H1 (cell line): ENCODE data around the gene CELF1. TPM values are rescaled to one million over a fixed set of nuclear protein-coding genes. Genes with fewer than 3 reads are reported as not detected.

Experiments
- ASH2L ChIP-seq: fragments of 200-600, 300-600 bp; sonication (generic); IDR thresholded peaks from one replicate; pipeline ENCODE4 v1.7.1; 2017; ENCODE audit warnings: low read length
- CBX5 ChIP-seq: fragments of 300-800, 300-1000 bp; sonication (generic); IDR thresholded peaks from 2 replicates; pipeline ENCODE4 v1.7.1; 2016; ENCODE audit warnings: antibody characterized with exemption, low read length, low read depth
- CBX8 ChIP-seq: fragments of 300-800, 300-1000 bp; sonication (generic); IDR thresholded peaks from 2 replicates; pipeline ENCODE4 v1.7.1; 2016; ENCODE audit warnings: low read depth, low read length, borderline replicate concordance
- CREB1 ChIP-seq: IDR thresholded peaks from 2 replicates; pipeline ENCODE4 v1.6.1; 2012; ENCODE audit warnings: inconsistent platforms
- EZH2 ChIP-seq: fragments of 200-600 bp; sonication (generic); IDR thresholded peaks from 2 replicates; pipeline ENCODE4 v1.7.1; 2012; ENCODE audit warnings: low read depth, mild to moderate bottlenecking, moderate library complexity, low read length, inconsistent platforms; ENCODE audit not compliant: severe bottlenecking
- GTF2F1 ChIP-seq: IDR thresholded peaks from 2 replicates; pipeline ENCODE4 v1.6.1; 2012; ENCODE audit warnings: low read depth, low read length, improper control_type of control experiment, borderline replicate concordance
- JUND ChIP-seq: IDR thresholded peaks from 2 replicates; pipeline ENCODE4 v1.6.1; 2011; ENCODE audit warnings: mild to moderate bottlenecking, improper control_type of control experiment, low read length
- KDM4A ChIP-seq: IDR thresholded peaks from one replicate; pipeline ENCODE4 v1.7.1; 2012; ENCODE audit warnings: low read depth, mild to moderate bottlenecking, moderate library complexity, low read length, inconsistent platforms; ENCODE audit not compliant: severe bottlenecking
- MAX ChIP-seq: IDR thresholded peaks from 2 replicates; pipeline ENCODE4 v1.6.1; 2012; ENCODE audit warnings: inconsistent platforms
- POLR2AphosphoS5 ChIP-seq: IDR thresholded peaks from 2 replicates; pipeline ENCODE4 v1.6.1; 2011; ENCODE audit warnings: low read depth, low read length
- POU5F1 ChIP-seq: IDR thresholded peaks from 2 replicates; pipeline ENCODE4 v1.6.1; 2011; ENCODE audit warnings: low read depth, mild to moderate bottlenecking, low read length, moderate library complexity
- RFX5 ChIP-seq: IDR thresholded peaks from 2 replicates; pipeline ENCODE4 v1.6.1; 2011; ENCODE audit warnings: low read depth, low read length, improper control_type of control experiment, borderline replicate concordance
- RNF2 ChIP-seq: fragments of 200-900, 300-1000 bp; sonication (generic); IDR thresholded peaks from 2 replicates; pipeline ENCODE4 v1.7.1; 2016; ENCODE audit warnings: borderline replicate concordance, low read depth, mild to moderate bottlenecking, antibody characterized with exemption, low read length; ENCODE audit not compliant: poor library complexity, severe bottlenecking; ENCODE audit errors: missing control alignments
- SP1 ChIP-seq: IDR thresholded peaks from 2 replicates; pipeline ENCODE4 v1.6.1; 2011; ENCODE audit warnings: low read depth, low read length
- SP2 ChIP-seq: IDR thresholded peaks from 2 replicates; pipeline ENCODE4 v1.6.1; 2012; ENCODE audit warnings: mild to moderate bottlenecking, low read length, inconsistent platforms
- SP4 ChIP-seq: IDR thresholded peaks from 2 replicates; pipeline ENCODE4 v1.6.1; 2012; ENCODE audit warnings: low read length, inconsistent platforms
- SRF ChIP-seq: IDR thresholded peaks from 2 replicates; pipeline ENCODE4 v1.6.1; 2011; ENCODE audit warnings: mild to moderate bottlenecking, low read depth, low read length, moderate library complexity
- TAF1 ChIP-seq: IDR thresholded peaks from 2 replicates; pipeline ENCODE4 v1.6.1; 2011; ENCODE audit warnings: mild to moderate bottlenecking, low read depth, low read length
- TBP ChIP-seq: IDR thresholded peaks from 2 replicates; pipeline ENCODE4 v1.6.1; 2011; ENCODE audit warnings: low read depth, low read length, improper control_type of control experiment
- YY1 ChIP-seq: IDR thresholded peaks from 2 replicates; pipeline ENCODE4 v1.6.1; 2011; ENCODE audit warnings: low read depth, mild to moderate bottlenecking, low read length
- ZNF274 ChIP-seq: IDR thresholded peaks from 2 replicates; pipeline ENCODE4 v1.7.0; 2012; ENCODE audit warnings: low read length, borderline replicate concordance; ENCODE audit errors: extremely low read depth
- polyA plus RNA-seq, 7 experiments: library from polyadenylated mRNA; depleted of rRNA in 3 of 7; stranded (reverse) in 5 of 7; unstranded in 2 of 7; fragments of >200 nt in 5 of 7; fragments of 200-250 nt in 2 of 7; gene quantifications; 1 replicate in 5 of 7; 2 replicates in 1 of 7; 4 replicates in 1 of 7; pipeline versions ENCODE4 v1.2.1 to v1.2.3, GENCODE V29; 2011 to 2013; ENCODE audit warnings: missing spikeins in 2 of 7, mixed read lengths in 2 of 7
- total RNA-seq: library from RNA; stranded (reverse); fragmentation: NEBNext Ultra II Directional; extraction: Animal tissue kit (Norgen Biotek cat#: 25700); gene quantifications from 2 replicates; pipeline ENCODE4 v1.2.1, GENCODE V29; 2021
- TF ChIP-seq, protein P1 (sequence below), 3 experiments: IDR thresholded peaks; 1 replicate in 2 of 3; 2 replicates in 1 of 3; pipeline versions ENCODE4 v1.5.1 to v1.6.1; 2011; ENCODE audit warnings: low read length in 3 of 3, mild to moderate bottlenecking in 3 of 3, inconsistent platforms in 2 of 3, low read depth in 1 of 3, moderate library complexity in 1 of 3; ENCODE audit not compliant: insufficient read depth in 1 of 3; ENCODE audit errors: control extremely low read depth in 1 of 3

Gene CELF1
- total and polyA plus RNA-seq, 2 of the 8 experiments (the other 6 are each of a cell fraction or from before 2014, with no cell fraction given): 131 to 197 TPM

DNA sequence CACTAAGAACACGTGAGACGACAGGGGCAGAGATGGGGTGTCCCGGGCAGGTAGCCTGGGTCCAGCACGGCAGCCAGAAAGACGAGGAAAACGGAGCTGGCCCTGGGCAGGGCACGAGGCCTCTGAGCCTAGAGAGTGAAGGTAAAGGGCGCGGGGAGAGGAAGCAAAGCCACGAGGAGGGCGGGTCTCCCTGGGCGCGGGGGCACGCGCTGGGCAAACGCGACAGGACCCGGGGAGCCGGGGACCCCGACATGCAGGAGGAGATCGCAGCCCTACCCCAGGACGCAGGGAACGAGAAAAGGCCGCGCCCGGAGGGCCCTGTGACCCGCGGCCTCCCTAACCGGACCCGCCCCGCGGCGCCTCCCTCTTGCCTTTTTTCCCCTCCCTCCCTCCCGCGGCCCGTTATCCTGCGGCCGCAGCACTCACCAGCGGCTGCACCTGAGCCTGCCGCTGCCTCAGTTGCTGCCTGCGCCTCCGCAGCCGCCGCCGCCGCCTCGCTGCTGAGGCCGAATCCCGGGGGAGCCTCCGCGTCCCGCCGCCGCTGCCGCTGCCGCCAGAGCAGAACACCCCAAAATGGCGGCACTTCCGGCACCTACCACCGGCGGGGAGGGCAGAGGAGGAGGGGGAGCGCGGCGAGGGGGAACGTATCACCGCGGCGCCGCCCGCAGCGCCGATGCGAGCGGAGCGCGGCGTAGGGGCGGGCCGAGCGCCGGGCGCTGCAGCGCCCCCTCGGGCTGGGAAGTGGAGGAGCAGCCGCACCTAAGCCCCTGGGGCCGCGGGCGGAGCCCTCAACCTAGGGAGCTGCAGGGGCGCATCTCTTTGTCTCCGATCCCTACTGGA lies at the start of gene CELF1 (continued):
- TF ChIP-seq SP2 (no peak), CBX5 (no peak), TAF1 (peak; percentile 75), CREB1 (peak; percentile 54; the same call in 1 of the 2 replicates), POLR2AphosphoS5 (peak; percentile 41), GTF2F1 (no peak), CBX8 (no peak), TBP (0 out of 2 replicates have a peak, but pooled peaks have one; percentile 13), SRF (peak; percentile 10; the same call in 1 of the 2 replicates), EZH2 (no peak), ASH2L (peak; percentile 97), MAX (peak; percentile 72), SP4 (no peak), KDM4A (peak; percentile 42), ZNF274 (no peak), POU5F1 (no peak), RNF2 (no peak), SP1 (peak; percentile 71; the same call in 1 of the 2 replicates), YY1 (peak; percentile 96), RFX5 (no peak), JUND (0 out of 2 replicates have a peak, but pooled peaks have one; percentile 13)
- TF ChIP-seq, protein P1, sequence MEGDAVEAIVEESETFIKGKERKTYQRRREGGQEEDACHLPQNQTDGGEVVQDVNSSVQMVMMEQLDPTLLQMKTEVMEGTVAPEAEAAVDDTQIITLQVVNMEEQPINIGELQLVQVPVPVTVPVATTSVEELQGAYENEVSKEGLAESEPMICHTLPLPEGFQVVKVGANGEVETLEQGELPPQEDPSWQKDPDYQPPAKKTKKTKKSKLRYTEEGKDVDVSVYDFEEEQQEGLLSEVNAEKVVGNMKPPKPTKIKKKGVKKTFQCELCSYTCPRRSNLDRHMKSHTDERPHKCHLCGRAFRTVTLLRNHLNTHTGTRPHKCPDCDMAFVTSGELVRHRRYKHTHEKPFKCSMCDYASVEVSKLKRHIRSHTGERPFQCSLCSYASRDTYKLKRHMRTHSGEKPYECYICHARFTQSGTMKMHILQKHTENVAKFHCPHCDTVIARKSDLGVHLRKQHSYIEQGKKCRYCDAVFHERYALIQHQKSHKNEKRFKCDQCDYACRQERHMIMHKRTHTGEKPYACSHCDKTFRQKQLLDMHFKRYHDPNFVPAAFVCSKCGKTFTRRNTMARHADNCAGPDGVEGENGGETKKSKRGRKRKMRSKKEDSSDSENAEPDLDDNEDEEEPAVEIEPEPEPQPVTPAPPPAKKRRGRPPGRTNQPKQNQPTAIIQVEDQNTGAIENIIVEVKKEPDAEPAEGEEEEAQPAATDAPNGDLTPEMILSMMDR (IDR thresholded peaks at IDR 0.05; ENCODE audit: control extremely low read depth in 1 of 3, insufficient read depth in 1 of 3, low read depth in 1 of 3, low read length in 3 of 3): peak; percentile 75 to 88 (median 84)
